Naive thymus-derived CD4-positive, alpha-beta T cell (primary cell): ENCODE measurements around the gene TDRD5. TPM values are rescaled to one million over a fixed set of nuclear protein-coding genes. Genes with fewer than 3 reads are reported as not detected.

Experiments
- ATAC-seq: fragments of 150-1000 bp; cut with Tn5 transposase; 2 replicates; pipeline ENCODE4 v1.10.0; 2021; ENCODE audit warnings: mild to moderate bottlenecking, moderate library complexity
- CTCF ChIA-PET: fragments of 350-600 bp; sonication (Branson Sonifier 250); formaldehyde crosslinking; loops from one replicate; lab custom pipeline; 2021; ENCODE audit warnings: antibody characterized with exemption; lab: Charles Lee
- POLR2A ChIA-PET: fragments of 350-600 bp; sonication (Branson Sonifier 250); formaldehyde crosslinking; loops from one replicate; lab custom pipeline; 2021; ENCODE audit warnings: antibody characterized with exemption, inconsistent platforms; lab: Charles Lee
- DNase-seq, 9 donors: peaks; one replicate each; pipeline versions ENCODE4 v3.0.0 to v3.0.0-alpha.2; 2020 to 2022; ENCODE audit warnings: mixed read lengths in 1 of 9
- H3K27ac ChIP-seq: one replicate; pipeline ENCODE4 v1.7.0; 2013; ENCODE audit warnings: mild to moderate bottlenecking, low read depth, low read length, moderate library complexity
- H3K27me3 ChIP-seq, 2 donors: one replicate each; pipeline ENCODE4 v1.7.0; 2013; ENCODE audit warnings: low read length in 2 of 2, mild to moderate bottlenecking in 2 of 2, moderate library complexity in 2 of 2; ENCODE audit not compliant: control insufficient read depth in 2 of 2, insufficient read depth in 2 of 2
- H3K36me3 ChIP-seq, 3 experiments: 1 replicate in 2 of 3; 2 replicates in 1 of 3; pipeline ENCODE4 v1.7.0; 2013; ENCODE audit warnings: low read length in 3 of 3, mild to moderate bottlenecking in 3 of 3, moderate library complexity in 1 of 3; ENCODE audit not compliant: insufficient read depth in 3 of 3, control insufficient read depth in 2 of 3
- H3K4me1 ChIP-seq, 2 donors: one replicate each; pipeline ENCODE4 v1.7.0; 2013; ENCODE audit warnings: low read length in 2 of 2, mild to moderate bottlenecking in 2 of 2, moderate library complexity in 1 of 2; ENCODE audit not compliant: control insufficient read depth in 2 of 2, insufficient read depth in 2 of 2
- H3K4me3 ChIP-seq: 2 replicates; pipeline ENCODE4 v1.7.0; 2013; ENCODE audit warnings: mild to moderate bottlenecking, low read length
- H3K9me3 ChIP-seq, 3 experiments: 1 replicate in 2 of 3; 2 replicates in 1 of 3; pipeline ENCODE4 v1.7.0; 2013; ENCODE audit warnings: low read length in 3 of 3; ENCODE audit not compliant: control insufficient read depth in 2 of 3
- H3K27ac Mint-ChIP-seq, 9 donors: one replicate each; pipeline ENCODE4 v1.8.0; 2020 to 2022; ENCODE audit warnings: mixed read lengths in 9 of 9, mild to moderate bottlenecking in 8 of 9, moderate library complexity in 5 of 9, inconsistent platforms in 2 of 9
- H3K27me3 Mint-ChIP-seq, 5 donors: one replicate each; pipeline ENCODE4 v1.8.0; 2021 to 2022; ENCODE audit warnings: mixed read lengths in 5 of 5, mild to moderate bottlenecking in 1 of 5
- H3K36me3 Mint-ChIP-seq, 5 donors: one replicate each; pipeline ENCODE4 v1.8.0; 2020 to 2022; ENCODE audit warnings: mixed read lengths in 5 of 5, mild to moderate bottlenecking in 3 of 5, inconsistent platforms in 1 of 5
- H3K4me1 Mint-ChIP-seq, 7 donors: one replicate each; pipeline ENCODE4 v1.8.0; 2020 to 2022; ENCODE audit warnings: mixed read lengths in 7 of 7, mild to moderate bottlenecking in 3 of 7, inconsistent platforms in 1 of 7
- H3K4me3 Mint-ChIP-seq, 10 donors: one replicate each; pipeline ENCODE4 v1.8.0; 2020 to 2022; ENCODE audit warnings: mild to moderate bottlenecking in 10 of 10, mixed read lengths in 10 of 10, moderate library complexity in 6 of 10, inconsistent platforms in 2 of 10
- H3K9me3 Mint-ChIP-seq, 11 donors: one replicate each; pipeline ENCODE4 v1.8.0; 2020 to 2022; ENCODE audit warnings: mixed read lengths in 11 of 11, mild to moderate bottlenecking in 4 of 11, inconsistent platforms in 1 of 11, moderate library complexity in 1 of 11
- intact Hi-C, 2 donors: fragments of 100-400 bp; cut with micrococcal nuclease; formaldehyde crosslinking; loops; one replicate each; pipeline ENCODE4 v1.15.1; 2023
- polyA plus RNA-seq, 2 donors: library from polyadenylated mRNA; unstranded; fragments of 300-500 nt; fragmentation: Illumina TruSeq; gene quantifications; one replicate each; pipeline ENCODE4 v1.2.3, GENCODE V29; 2021
- total RNA-seq, 6 experiments: library from RNA in 5 of 6; stranded (reverse) in 5 of 6; gene quantifications; 1 replicate in 5 of 6; 2 replicates in 1 of 6; pipeline ENCODE4 v1.2.3 and lab custom pipeline; 2021 to 2026

Gene TDRD5
- total and polyA plus RNA-seq, 7 experiments from 2014 or later: not detected

DNA sequence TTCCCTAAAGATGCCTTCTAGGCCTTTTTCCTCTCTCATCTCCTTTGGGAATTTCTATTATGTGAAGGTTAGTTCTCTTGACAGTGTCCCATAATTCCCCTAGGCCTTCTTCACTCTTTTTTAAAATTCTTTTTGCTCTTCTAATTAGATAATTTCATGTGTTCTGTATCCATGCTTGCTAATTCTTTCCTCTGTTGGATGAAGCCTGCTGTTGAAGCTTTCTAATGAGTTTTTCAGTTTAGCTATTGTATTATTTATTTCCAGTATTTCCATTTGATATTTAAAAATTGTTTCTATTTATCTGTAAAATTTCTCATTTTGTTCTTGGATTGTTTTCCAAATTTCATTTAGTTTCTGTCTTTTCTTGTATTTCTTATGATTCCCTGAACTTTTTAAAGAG, 123.0 kb downstream of the TDRD5 start:
- POLR2A ChIA-PET: no interaction called here
- Histone ChIP-seq H3K36me3 (no peaks in the 10 kb centered on the region), H3K27ac (no peak overlapping the region), H3K9me3 (peaks cover 0 to 37% (median 0%) of the 10 kb centered on the region in 3 experiments), H3K4me1 (peaks cover 0 to 8% of the 10 kb centered on the region in 2 donors), H3K4me3 (no peak overlapping the region), H3K27me3 (no peaks in the 10 kb centered on the region)
- Mint-ChIP-seq H3K27me3 (peaks cover 0 to 17% (median 4%) of the 10 kb centered on the region in 5 donors), H3K36me3 (peaks cover 5 to 22% (median 13%) of the 10 kb centered on the region in 5 donors), H3K27ac (peak overlapping the region in 1 of 9 donors; percentile 20), H3K4me3 (no peak overlapping the region), H3K9me3 (peaks cover 16 to 75% (median 49%) of the 10 kb centered on the region in 11 donors), H3K4me1 (peaks cover 3 to 10% (median 7%) of the 10 kb centered on the region in 7 donors)
- ATAC-seq (no peak), DNase-seq (no peak)
- intact Hi-C loops: no loop called here
- CTCF ChIA-PET: interaction anchor here (0.7 kb wide), 1 partner anchor 8 kb away, joined by 3 read pairs; no protein-coding TSS in a partner anchor

DNA sequence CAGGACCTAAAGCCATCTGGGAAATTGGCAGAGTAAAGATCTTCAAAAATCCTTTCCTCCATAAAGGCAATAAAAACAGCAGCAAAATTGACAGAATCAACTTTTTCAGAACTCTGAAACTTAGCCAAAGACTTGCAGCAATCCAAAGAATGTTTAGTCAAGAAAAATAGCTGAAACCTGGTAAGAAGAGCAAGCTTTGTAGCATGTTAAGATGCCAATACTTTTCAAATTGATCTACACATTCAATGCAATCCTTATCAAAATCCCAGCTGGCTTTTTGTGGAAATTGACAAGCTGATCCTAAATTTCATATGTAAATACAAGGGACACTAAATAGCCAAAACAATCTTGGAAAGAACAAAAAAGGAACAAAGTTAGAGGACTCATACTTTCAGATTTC, 127.6 kb downstream of the TDRD5 start:
- ChIA-PET CTCF (no interaction called here), POLR2A (no interaction called here)
- H3K4me3 Mint-ChIP-seq: no peak overlapping the region
- H3K4me1 ChIP-seq: no peaks in the 10 kb centered on the region
- no peak overlapping the region for H3K27ac Mint-ChIP-seq
- peaks cover 3 to 22% (median 13%) of the 10 kb centered on the region in 5 donors for H3K36me3 Mint-ChIP-seq
- peaks cover 16 to 75% (median 53%) of the 10 kb centered on the region in 11 donors for H3K9me3 Mint-ChIP-seq
- H3K27ac ChIP-seq: no peak overlapping the region
- intact Hi-C loops: no loop called here
- H3K9me3 ChIP-seq: peaks cover 0 to 34% (median 0%) of the 10 kb centered on the region in 3 experiments
- no peaks in the 10 kb centered on the region for H3K4me1 Mint-ChIP-seq
- DNase-seq (no peak), ATAC-seq (no peak)
- no peak overlapping the region for H3K4me3 ChIP-seq
- H3K27me3 Mint-ChIP-seq: peaks cover 0 to 17% (median 4%) of the 10 kb centered on the region in 5 donors
- no peaks in the 10 kb centered on the region for H3K27me3 ChIP-seq
- no peaks in the 10 kb centered on the region for H3K36me3 ChIP-seq

DNA sequence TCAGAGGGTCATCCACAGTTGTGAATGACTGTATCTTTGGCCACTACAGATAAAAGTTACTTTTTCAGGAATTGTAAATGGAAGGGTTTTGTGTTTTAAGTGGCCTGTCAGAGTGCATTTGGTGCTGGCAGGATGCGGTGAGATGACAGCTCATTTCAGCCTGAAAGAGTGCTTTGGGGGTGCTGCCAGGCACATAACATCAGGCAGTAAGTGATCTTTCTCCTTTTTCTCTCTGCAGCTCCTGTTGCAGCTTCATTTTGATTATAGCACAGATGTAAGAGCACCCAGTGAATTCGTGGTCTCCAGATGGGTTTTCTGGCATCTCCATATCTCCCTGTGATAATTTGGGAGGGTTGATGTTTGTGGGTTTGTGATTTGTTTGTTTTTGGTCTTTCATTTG, 136.6 kb downstream of the TDRD5 start:
- CTCF ChIA-PET: interaction anchor here (0.6 kb wide), 1 partner anchor 85 kb away, joined by 3 read pairs; no protein-coding TSS in a partner anchor

DNA sequence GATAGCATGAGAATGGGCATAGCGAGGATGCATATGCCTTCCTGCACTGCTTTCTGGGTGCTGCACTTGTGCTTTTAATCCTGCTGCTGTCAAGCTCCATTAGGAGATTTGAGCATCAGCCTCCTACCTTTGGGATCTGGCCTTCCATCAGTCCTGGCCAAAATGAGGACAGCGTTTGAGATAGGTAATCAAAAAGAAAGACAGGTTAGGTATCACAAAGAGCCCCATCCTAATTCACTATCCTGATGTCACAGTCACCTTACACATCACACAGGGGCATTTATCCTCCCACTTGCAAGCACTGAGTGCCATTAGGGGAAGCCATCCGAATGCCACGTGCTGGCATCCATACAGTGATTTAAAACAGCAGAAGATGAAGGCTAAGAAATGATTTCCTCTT, 138.2 kb downstream of the TDRD5 start:
- H3K4me3 Mint-ChIP-seq: no peak overlapping the region
- H3K27me3 Mint-ChIP-seq: peaks cover 3 to 23% (median 10%) of the 10 kb centered on the region in 5 donors
- H3K9me3 Mint-ChIP-seq: no peaks in the 10 kb centered on the region
- H3K27ac Mint-ChIP-seq: no peak overlapping the region
- peaks cover 0 to 4% of the 10 kb centered on the region in 2 donors for H3K27me3 ChIP-seq
- H3K4me3 ChIP-seq: no peak overlapping the region
- H3K9me3 ChIP-seq: no peaks in the 10 kb centered on the region
- DNase-seq (no peak), ATAC-seq (no peak)
- no peak overlapping the region for H3K27ac ChIP-seq
- ChIA-PET POLR2A (no interaction called here), CTCF (no interaction called here)
- intact Hi-C loops: no loop called here
- no peaks in the 10 kb centered on the region for H3K36me3 Mint-ChIP-seq
- H3K36me3 ChIP-seq: no peaks in the 10 kb centered on the region
- H3K4me1 Mint-ChIP-seq: peaks cover 0 to 2% (median 0%) of the 10 kb centered on the region in 7 donors
- H3K4me1 ChIP-seq: no peaks in the 10 kb centered on the region

More for the DNA sequence above, 136.6 kb downstream of the TDRD5 start:
- ATAC-seq (no peak), DNase-seq (no peak)
- H3K4me3 Mint-ChIP-seq: no peak overlapping the region
- Histone ChIP-seq H3K27ac (no peak overlapping the region), H3K4me1 (no peaks in the 10 kb centered on the region), H3K4me3 (no peak overlapping the region), H3K9me3 (no peaks in the 10 kb centered on the region), H3K27me3 (peaks cover 0 to 4% of the 10 kb centered on the region in 2 donors), H3K36me3 (no peaks in the 10 kb centered on the region)
- no peak overlapping the region for H3K27ac Mint-ChIP-seq
- H3K9me3 Mint-ChIP-seq: no peaks in the 10 kb centered on the region
- POLR2A ChIA-PET: no interaction called here
- intact Hi-C loops: no loop called here
- H3K36me3 Mint-ChIP-seq: no peaks in the 10 kb centered on the region
- H3K27me3 Mint-ChIP-seq: peaks cover 0 to 20% (median 5%) of the 10 kb centered on the region in 5 donors
- H3K4me1 Mint-ChIP-seq: no peaks in the 10 kb centered on the region

DNA sequence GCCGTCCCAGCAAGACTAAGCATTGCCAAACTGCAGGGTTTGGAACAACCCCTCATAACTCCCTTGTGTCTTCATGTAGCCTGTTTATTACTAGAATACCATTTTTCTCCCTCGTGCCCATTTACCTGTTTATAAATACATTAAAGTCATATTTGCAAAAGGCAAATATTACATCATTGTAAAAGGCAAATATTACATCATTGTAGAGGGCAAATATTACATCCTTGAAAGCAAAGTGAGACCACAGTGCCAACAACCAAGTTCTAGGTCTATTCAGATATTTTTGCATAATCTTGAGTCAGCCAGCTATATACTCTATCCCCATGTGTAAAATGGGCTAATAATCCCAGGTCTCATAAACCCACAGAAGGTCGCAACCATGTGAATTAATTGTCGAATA, 140.0 kb downstream of the TDRD5 start:
- Mint-ChIP-seq H3K4me3 (no peak overlapping the region), H3K9me3 (no peaks in the 10 kb centered on the region), H3K36me3 (no peaks in the 10 kb centered on the region), H3K4me1 (peaks cover 0 to 2% (median 0%) of the 10 kb centered on the region in 7 donors), H3K27ac (no peak overlapping the region), H3K27me3 (peaks cover 11 to 25% (median 16%) of the 10 kb centered on the region in 5 donors)
- CTCF ChIA-PET: interaction anchor here (1.4 kb wide), 1 partner anchor 22 kb away, joined by 4 read pairs; no protein-coding TSS in a partner anchor
- peaks cover 0 to 4% of the 10 kb centered on the region in 2 donors for H3K27me3 ChIP-seq
- H3K9me3 ChIP-seq: no peaks in the 10 kb centered on the region
- H3K4me1 ChIP-seq: no peaks in the 10 kb centered on the region
- intact Hi-C loops: no loop called here
- POLR2A ChIA-PET: no interaction called here
- H3K4me3 ChIP-seq: no peak overlapping the region
- no peak for DNase-seq
- no peaks in the 10 kb centered on the region for H3K36me3 ChIP-seq
- ATAC-seq: no peak
- no peak overlapping the region for H3K27ac ChIP-seq

Other genes with a start within 250 kb of the TDRD5 start
- 1 to 10 TPM in 2 of 5 experiments, under 1 TPM in 1, not detected in 2; 0.98 to 2.3 (median 1.3) TPM for gene AXDND1, start 225.9 kb upstream of the TDRD5 start, total RNA-seq
- gene AXDND1, start 225.9 kb upstream of the TDRD5 start, polyA plus RNA-seq: not detected
- not detected for gene NPHS2, start 15.9 kb upstream of the TDRD5 start, total RNA-seq
- gene NPHS2, start 15.9 kb upstream of the TDRD5 start, polyA plus RNA-seq: not detected
- gene FAM163A, start 151.5 kb downstream of the TDRD5 start, total RNA-seq: under 1 TPM in 2 of 5 experiments, not detected in 3; 0.14 to 0.17 TPM
- under 1 TPM in 1 of 2 donors, not detected in 1; 0.06 TPM for gene FAM163A, start 151.5 kb downstream of the TDRD5 start, polyA plus RNA-seq